ENCODE data around the gene SSU72.
A peak's percentile ranks its signal among the peaks of the same experiment; 100 is the strongest.
"Not testable (repeated sequence)": the region's sequence is repeated elsewhere in the genome, so short reads cannot be mapped to it uniquely, and the experiment has no call there.

The SSU72 gene

GRCh38 chr1:1505366-1505798 lies 69.3 kb downstream of the SSU72 start:
- not testable (repeated sequence) for H3K27ac ChIP-seq (ENCODE audit: low read depth, low read length)

GRCh38 chr1:1504777-1505365 lies 69.8 kb downstream of the SSU72 start:
- H3K9ac ChIP-seq (ENCODE audit: low read depth, low read length); H3K4me1 ChIP-seq (ENCODE audit: insufficient read depth, low read length); H3K27me3 ChIP-seq (ENCODE audit: insufficient read depth, low read length); H3K36me3 ChIP-seq (ENCODE audit: insufficient read depth, low read length); H3K9me3 ChIP-seq (ENCODE audit: insufficient read depth, low read depth, low read length); H3K27ac ChIP-seq (ENCODE audit: low read depth, low read length): not testable (repeated sequence)
- H3K4me3 ChIP-seq (ENCODE audit: low read length): 0 out of 2 replicates have a peak overlapping the region, but pooled peaks have one; percentile 33
- WGBS: 40% methylated on average over 14 of the region's 16 CpGs

More at GRCh38 chr1:1505366-1505798, 69.3 kb downstream of the SSU72 start:
- 11% methylated on average over 6 of the region's 22 CpGs for WGBS
- not testable (repeated sequence) for H3K4me1 ChIP-seq (ENCODE audit: insufficient read depth, low read length); H3K27me3 ChIP-seq (ENCODE audit: insufficient read depth, low read length); H3K9me3 ChIP-seq (ENCODE audit: insufficient read depth, low read depth, low read length); H3K36me3 ChIP-seq (ENCODE audit: insufficient read depth, low read length); H3K9ac ChIP-seq (ENCODE audit: low read depth, low read length)
- peak overlapping the region; percentile 33; the same call in 1 of the 2 replicates for H3K4me3 ChIP-seq (ENCODE audit: low read length)

GRCh38 chr1:1495461-1495975 lies 79.1 kb downstream of the SSU72 start:
- not testable (repeated sequence) for H3K9ac ChIP-seq (ENCODE audit: low read depth, low read length); H3K27ac ChIP-seq (ENCODE audit: low read depth, low read length); H3K27me3 ChIP-seq (ENCODE audit: insufficient read depth, low read length); H3K9me3 ChIP-seq (ENCODE audit: insufficient read depth, low read depth, low read length); H3K4me1 ChIP-seq (ENCODE audit: insufficient read depth, low read length); H3K4me3 ChIP-seq (ENCODE audit: low read length)
- 95% methylated on average over 16 of the region's 18 CpGs for WGBS
- peaks cover 46% of the 10 kb centered on the region for H3K36me3 ChIP-seq (ENCODE audit: insufficient read depth, low read length)

GRCh38 chr1:1494311-1494710 lies 80.4 kb downstream of the SSU72 start:
- H3K27me3 ChIP-seq (ENCODE audit: insufficient read depth, low read length); H3K9ac ChIP-seq (ENCODE audit: low read depth, low read length); H3K4me1 ChIP-seq (ENCODE audit: insufficient read depth, low read length); H3K4me3 ChIP-seq (ENCODE audit: low read length); H3K27ac ChIP-seq (ENCODE audit: low read depth, low read length); H3K9me3 ChIP-seq (ENCODE audit: insufficient read depth, low read depth, low read length): not testable (repeated sequence)
- peaks cover 57% of the 10 kb centered on the region for H3K36me3 ChIP-seq (ENCODE audit: insufficient read depth, low read length)
- WGBS: 96% methylated on average over 22 of the region's 22 CpGs
